HT-29 (cell line): ENCODE data around the gene CRAT. TPM values are rescaled to one million over a fixed set of nuclear protein-coding genes. Genes with fewer than 3 reads are reported as not detected.

Experiments used
- DNase-seq: peaks from one replicate; pipeline ENCODE4 v3.0.0-alpha.2; 2015; ENCODE audit warnings: low spot score
- total RNA-seq: library from RNA; depleted of rRNA; stranded (reverse); fragments of >200 nt; shearing (Covaris generic); gene quantifications from 2 replicates; pipeline ENCODE4 v1.2.3, GENCODE V29; 2014; rRNA removed

The CRAT gene
- total RNA-seq = 37.4 and 43.7 TPM in 2 replicates

GRCh38 chr9:129110740-129111527 lies at the start of gene CRAT, which contains the start of gene PTPA:
Gene CRAT, minus strand, starts transcription at chr9:129110793. Its CDS starts 284 bp downstream, at chr9:129110509.
Gene PTPA, plus strand, starts transcription at chr9:129111415. Its CDS starts 186 bp downstream, at chr9:129111601.
- DNase-seq = peak; percentile 96

- DNase-seq = no peak
Measured at GRCh38 chr9:129156163-129156562, 45.6 kb upstream of the CRAT start.

GRCh38 chr9:129154866-129155477 lies 44.4 kb upstream of the CRAT start:
- DNase-seq = no peak

GRCh38 chr9:129151469-129151868 lies 40.9 kb upstream of the CRAT start:
- no peak for DNase-seq

- DNase-seq = no peak
Measured at GRCh38 chr9:129150672-129151211, 40.1 kb upstream of the CRAT start.

GRCh38 chr9:129150122-129150521 lies 39.5 kb upstream of the CRAT start:
- DNase-seq = no peak

- DNase-seq = no peak
Measured at GRCh38 chr9:129149442-129149841, 38.8 kb upstream of the CRAT start.

GRCh38 chr9:129148463-129149204 lies 38.0 kb upstream of the CRAT start:
- DNase-seq = no peak

GRCh38 chr9:129146441-129146941 lies 35.9 kb upstream of the CRAT start:
- peak; percentile 8 for DNase-seq

GRCh38 chr9:129145841-129146292 lies 35.3 kb upstream of the CRAT start:
- peak; percentile 31 for DNase-seq

GRCh38 chr9:129145316-129145715 lies 34.7 kb upstream of the CRAT start:
- DNase-seq = no peak

GRCh38 chr9:129143031-129143927 lies 32.7 kb upstream of the CRAT start:
- DNase-seq = peak; percentile 87

GRCh38 chr9:129142138-129142935 lies 31.7 kb upstream of the CRAT start:
- no peak for DNase-seq

GRCh38 chr9:129141066-129142041 lies 30.8 kb upstream of the CRAT start:
- DNase-seq = peak; percentile 42

GRCh38 chr9:129140397-129141065 lies 29.9 kb upstream of the CRAT start:
- DNase-seq = peak; percentile 65

- peak; percentile 93 for DNase-seq
Measured at GRCh38 chr9:129139993-129140396, 29.4 kb upstream of the CRAT start.

- DNase-seq = peak; percentile 91
Measured at GRCh38 chr9:129139233-129139992, 28.8 kb upstream of the CRAT start.
